Vein endothelial cell (primary cell): ENCODE results near the gene OR2V1. TPM values are rescaled to one million over a fixed set of nuclear protein-coding genes. Genes with fewer than 3 reads are reported as not detected.

Source experiments
- total RNA-seq: library from RNA; depleted of rRNA; stranded (reverse); fragments of >200 nt; gene quantifications from 2 replicates; pipeline ENCODE4 v1.2.3, GENCODE V29; 2012

The OR2V1 gene, protein sequence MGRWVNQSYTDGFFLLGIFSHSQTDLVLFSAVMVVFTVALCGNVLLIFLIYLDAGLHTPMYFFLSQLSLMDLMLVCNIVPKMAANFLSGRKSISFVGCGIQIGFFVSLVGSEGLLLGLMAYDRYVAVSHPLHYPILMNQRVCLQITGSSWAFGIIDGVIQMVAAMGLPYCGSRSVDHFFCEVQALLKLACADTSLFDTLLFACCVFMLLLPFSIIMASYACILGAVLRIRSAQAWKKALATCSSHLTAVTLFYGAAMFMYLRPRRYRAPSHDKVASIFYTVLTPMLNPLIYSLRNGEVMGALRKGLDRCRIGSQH
- total RNA-seq = not detected in 2 replicates

DNA sequence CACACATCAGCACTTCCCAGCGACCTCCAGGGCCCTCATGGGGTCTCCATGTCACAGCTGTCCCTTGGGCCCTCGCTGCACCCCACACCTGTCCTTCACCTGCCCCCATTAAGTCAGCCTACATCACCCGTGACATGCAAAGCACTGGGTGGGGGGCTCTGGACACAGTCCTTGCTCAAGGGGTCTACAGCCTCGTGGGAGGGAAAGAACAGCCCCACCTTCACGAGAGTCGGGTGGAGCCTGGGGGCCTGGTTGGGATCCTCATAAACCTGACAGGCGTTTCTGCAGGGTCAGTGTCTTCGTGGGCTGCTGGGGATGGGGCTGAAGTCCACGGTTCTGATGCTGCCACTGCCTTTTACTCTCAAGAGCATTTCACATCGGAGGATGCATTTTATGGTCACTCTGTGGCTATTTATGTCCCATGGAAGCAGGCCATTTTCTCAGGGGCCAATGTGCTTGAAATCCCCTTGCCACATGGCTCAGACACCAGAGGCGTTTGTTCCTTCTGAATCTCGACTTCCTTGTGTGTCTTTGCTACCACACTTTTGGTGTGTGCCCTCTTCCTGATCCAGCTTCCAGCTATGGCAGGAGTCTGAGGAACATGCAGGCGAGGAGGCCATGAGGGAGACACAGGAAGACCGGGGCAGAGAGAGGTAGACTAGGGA is at the start of gene OR2V1:
TSS of gene OR2V1 (minus strand) at position 338 of the 665 bp plus-strand sequence. CDS start 5,865 bp downstream, outside the sequence.

DNA sequence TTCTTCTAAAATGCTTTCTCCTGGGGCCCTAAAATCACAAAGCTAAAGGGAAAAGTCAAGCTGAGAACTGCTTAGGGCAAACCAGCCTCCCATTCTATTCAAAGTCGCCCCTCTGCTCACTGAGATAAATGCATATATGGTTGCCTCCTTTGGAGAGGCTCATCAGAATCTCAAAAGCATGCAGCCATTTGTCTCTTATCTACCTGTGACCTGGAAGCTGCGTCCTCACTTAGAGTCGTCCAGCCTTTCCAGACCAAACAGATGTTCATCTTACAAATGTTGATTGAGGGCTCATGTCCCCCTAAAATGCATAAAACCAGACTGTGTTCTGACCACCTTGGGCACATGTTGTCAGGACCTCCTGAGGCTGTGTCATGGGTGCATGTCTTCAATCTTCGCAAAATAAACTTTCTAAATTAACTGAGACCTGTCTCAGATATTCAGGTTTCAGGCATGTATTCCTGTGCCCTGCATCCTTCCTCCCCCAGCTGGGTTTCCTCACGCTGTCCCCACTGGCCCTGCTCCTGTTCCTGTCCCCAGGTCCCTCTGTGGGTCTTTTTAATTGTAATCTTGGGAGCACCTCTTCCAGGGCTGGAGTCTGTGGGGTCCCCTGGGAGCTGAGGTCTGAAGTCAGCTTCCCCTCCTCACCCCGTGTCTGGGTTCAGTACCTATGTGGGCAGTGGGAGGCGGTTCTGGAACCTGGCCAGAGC is 16.1 kb upstream of the OR2V1 start, which contains the start of gene OR2V2:
TSS of gene OR2V2 (plus strand) at position 660 of the 710 bp plus-strand sequence. CDS start 7,357 bp downstream, outside the sequence.

Other genes starting within 250 kb of the OR2V1 start
- not detected in 2 replicates for gene BTNL8, start 232.0 kb downstream of the OR2V1 start, total RNA-seq
- gene BTNL3, start 142.3 kb downstream of the OR2V1 start, total RNA-seq = not detected in 2 replicates
- 0.19 and 2.0 TPM in 2 replicates for gene BTNL9, start 90.9 kb downstream of the OR2V1 start, total RNA-seq
- gene OR2V2, start 16.4 kb upstream of the OR2V1 start, total RNA-seq = not detected in 2 replicates
- 6.9 and 7.9 TPM in 2 replicates for gene TRIM7, start 74.0 kb upstream of the OR2V1 start, total RNA-seq
- 9.8 and 10.2 TPM in 2 replicates for gene TRIM41, start 92.1 kb upstream of the OR2V1 start, total RNA-seq
- gene RACK1, start 112.7 kb upstream of the OR2V1 start, total RNA-seq = 4,709 and 5,671 TPM in 2 replicates
- 5.9 and 7.9 TPM in 2 replicates for gene TRIM52, start 130.0 kb upstream of the OR2V1 start, total RNA-seq
- gene OR4F3, start 236.1 kb upstream of the OR2V1 start, total RNA-seq = 0.19 and 0.65 TPM in 2 replicates